ENCODE measurements around the gene CNR1. TPM values are rescaled to one million over a fixed set of nuclear protein-coding genes. Genes with fewer than 3 reads are reported as not detected.

The CNR1 gene
- polyA plus RNA-seq, 1 experiment, result not detected

GRCh38 chr6:88165087-88165843, 882 bp downstream of the CNR1 start:
- Histone ChIP-seq H3K27me3 (ENCODE audit: control insufficient read depth, insufficient read depth, low read length) (peaks cover 42% of the 10 kb centered on the region), H3K9me3 (ENCODE audit: control insufficient read depth, insufficient read depth, low read length) (no peaks in the 10 kb centered on the region; the same call in 1 of the 2 replicates), H3K27ac (ENCODE audit: low read depth, low read length) (no peak overlapping the region), H3K4me3 (ENCODE audit: low read depth, low read length) (peak overlapping the region; percentile 34)
- POLR2A ChIA-PET, result no interaction called here
- no peak for DNase-seq (ENCODE audit: low read depth, low spot score)
- CTCF ChIA-PET, result interaction anchor here (0.8 to 1.4 kb wide), 2 partner anchors 616 to 706 kb away, joined by 3 to 4 read pairs; no protein-coding TSS in a partner anchor
- no peak for TF ChIP-seq CTCF (IDR thresholded peaks at IDR 0.05; ENCODE audit: low read depth, low read length)

GRCh38 chr6:88164061-88164460, 2.1 kb downstream of the CNR1 start:
- TF ChIP-seq CTCF (IDR thresholded peaks at IDR 0.05; ENCODE audit: low read depth, low read length), result no peak
- ChIA-PET POLR2A (no interaction called here), CTCF (no interaction called here)
- no peak overlapping the region for H3K27ac ChIP-seq (ENCODE audit: low read depth, low read length)
- H3K27me3 ChIP-seq (ENCODE audit: control insufficient read depth, insufficient read depth, low read length), result peaks cover 36% of the 10 kb centered on the region
- no peaks in the 10 kb centered on the region; the same call in 1 of the 2 replicates for H3K9me3 ChIP-seq (ENCODE audit: control insufficient read depth, insufficient read depth, low read length)
- DNase-seq (ENCODE audit: low read depth, low spot score), result no peak
- no peak overlapping the region for H3K4me3 ChIP-seq (ENCODE audit: low read depth, low read length)

- no peak for TF ChIP-seq CTCF (IDR thresholded peaks at IDR 0.05; ENCODE audit: low read depth, low read length)
- CTCF ChIA-PET, result no interaction called here
- no peak overlapping the region for H3K4me3 ChIP-seq (ENCODE audit: low read depth, low read length)
- DNase-seq (ENCODE audit: low read depth, low spot score), result no peak
- peaks cover 36% of the 10 kb centered on the region for H3K27me3 ChIP-seq (ENCODE audit: control insufficient read depth, insufficient read depth, low read length)
- H3K9me3 ChIP-seq (ENCODE audit: control insufficient read depth, insufficient read depth, low read length), result no peaks in the 10 kb centered on the region; the same call in 1 of the 2 replicates
- POLR2A ChIA-PET, result no interaction called here
- H3K27ac ChIP-seq (ENCODE audit: low read depth, low read length), result no peak overlapping the region
Measured at GRCh38 chr6:88163616-88164015, 2.5 kb downstream of the CNR1 start.

- Histone ChIP-seq H3K4me3 (ENCODE audit: low read depth, low read length) (no peak overlapping the region), H3K9me3 (ENCODE audit: control insufficient read depth, insufficient read depth, low read length) (no peaks in the 10 kb centered on the region), H3K27ac (ENCODE audit: low read depth, low read length) (no peak overlapping the region), H3K27me3 (ENCODE audit: control insufficient read depth, insufficient read depth, low read length) (peaks cover 22% of the 10 kb centered on the region)
- no peak for DNase-seq (ENCODE audit: low read depth, low spot score)
- POLR2A ChIA-PET, result no interaction called here
- TF ChIP-seq CTCF (IDR thresholded peaks at IDR 0.05; ENCODE audit: low read depth, low read length), result no peak
- CTCF ChIA-PET, result no interaction called here
Measured at GRCh38 chr6:88161940-88162339, 4.2 kb downstream of the CNR1 start.

- POLR2A ChIA-PET, result no interaction called here
- H3K27ac ChIP-seq (ENCODE audit: low read depth, low read length), result no peak overlapping the region
- CTCF ChIA-PET, result no interaction called here
- DNase-seq (ENCODE audit: low read depth, low spot score), result no peak
- no peaks in the 10 kb centered on the region for H3K9me3 ChIP-seq (ENCODE audit: control insufficient read depth, insufficient read depth, low read length)
- no peak overlapping the region for H3K4me3 ChIP-seq (ENCODE audit: low read depth, low read length)
- no peaks in the 10 kb centered on the region for H3K27me3 ChIP-seq (ENCODE audit: control insufficient read depth, insufficient read depth, low read length)
- no peak for TF ChIP-seq CTCF (IDR thresholded peaks at IDR 0.05; ENCODE audit: low read depth, low read length)
Measured at GRCh38 chr6:88157106-88157505, 9.0 kb downstream of the CNR1 start.

Data from AG04450 (cell line).